Renal cortex interstitium (tissue), 11 donors: Measurements from ENCODE around the gene CHAC1. TPM values are rescaled to one million over a fixed set of nuclear protein-coding genes. Genes with fewer than 3 reads are reported as not detected.
"Not testable (repeated sequence)": the region's sequence is repeated elsewhere in the genome, so short reads cannot be mapped to it uniquely, and the experiment has no call there.

Experiments
- DNase-seq, 11 donors: peaks; one replicate each; pipeline ENCODE4 v3.0.0-alpha.2; 2013; ENCODE audit warnings: low read depth in 9 of 11, low spot score in 4 of 11; ENCODE audit errors: extremely low read depth in 1 of 11
- polyA plus RNA-seq, 3 donors: library from polyadenylated mRNA; unstranded; fragments of 120-200 nt; gene quantifications; one replicate each; pipeline ENCODE4 v1.2.1, GENCODE V29; 2013; ENCODE audit not compliant: insufficient read length in 3 of 3

Gene CHAC1
- polyA plus RNA-seq, 3 donors: 2.3 to 3.2 (median 2.4) TPM

- DNase-seq: no peak
Observed at GRCh38 chr15:40951764-40952163, 1.5 kb upstream of the CHAC1 start.

- DNase-seq: no peak
Observed at GRCh38 chr15:40952301-40952900, 870 bp upstream of the CHAC1 start.

- no peak for DNase-seq
Observed at GRCh38 chr15:40953713-40954074, 423 bp downstream of the CHAC1 start.

GRCh38 chr15:40954158-40954848 is 1.0 kb downstream of the CHAC1 start:
- not testable (repeated sequence) for DNase-seq

GRCh38 chr15:40955141-40955903 is 2.1 kb downstream of the CHAC1 start:
- no peak for DNase-seq

- DNase-seq: no peak
Observed at GRCh38 chr15:40955930-40956540, 2.8 kb downstream of the CHAC1 start.

- no peak for DNase-seq
Observed at GRCh38 chr15:40956541-40956982, 3.3 kb downstream of the CHAC1 start.

- no peak for DNase-seq
Observed at GRCh38 chr15:40957041-40957555, 3.8 kb downstream of the CHAC1 start.

- no peak for DNase-seq
Observed at GRCh38 chr15:40957581-40958051, 4.3 kb downstream of the CHAC1 start.

GRCh38 chr15:40958146-40958545 is 4.9 kb downstream of the CHAC1 start:
- DNase-seq: no peak

GRCh38 chr15:40958723-40959122 is 5.5 kb downstream of the CHAC1 start:
- DNase-seq: no peak

- peak in 7 of 11 donors; percentile 33 to 78 (median 62) for DNase-seq
Observed at GRCh38 chr15:40959331-40960141, 6.3 kb downstream of the CHAC1 start.

- DNase-seq: no peak
Observed at GRCh38 chr15:40960151-40960885, 7.0 kb downstream of the CHAC1 start.

GRCh38 chr15:40960925-40961324 is 7.7 kb downstream of the CHAC1 start:
- DNase-seq: no peak

GRCh38 chr15:40961740-40962139 is 8.5 kb downstream of the CHAC1 start:
- DNase-seq: not testable (repeated sequence)

GRCh38 chr15:40962317-40962716 is 9.0 kb downstream of the CHAC1 start:
- not testable (repeated sequence) for DNase-seq

GRCh38 chr15:40963201-40963600 is 9.9 kb downstream of the CHAC1 start:
- DNase-seq: no peak

- no peak for DNase-seq
Observed at GRCh38 chr15:40964006-40964405, 10.7 kb downstream of the CHAC1 start.
